ENCODE data around the gene PALLD. TPM values are rescaled to one million over a fixed set of nuclear protein-coding genes. Genes with fewer than 3 reads are reported as not detected.

Gene PALLD
- total RNA-seq, 5 donors from 2014 or later (not counting 1 experiment from before 2014, with no cell fraction given): 0.56 to 1.9 (median 0.93) TPM

- DNase-seq (no peak), ATAC-seq (replicated peaks in 1 of 4) (no peak)
- Mint-ChIP-seq H3K27me3 (peaks cover 0 to 1% of the 10 kb centered on the region in 2 donors), H3K27ac (no peak overlapping the region), H3K4me1 (no peaks in the 10 kb centered on the region), H3K36me3 (no peaks in the 10 kb centered on the region), H3K9me3 (no peaks in the 10 kb centered on the region), H3K4me3 (no peak overlapping the region)
- Histone ChIP-seq H3K27me3 (replicated peaks in 1 of 2; ENCODE audit: control insufficient read depth in 2 of 2, extremely low read depth in 1 of 2, insufficient read depth in 2 of 2, low read length in 1 of 2) (no peaks in the 10 kb centered on the region), H3K9me3 (no peaks in the 10 kb centered on the region), H3K4me1 (ENCODE audit: control insufficient read depth in 1 of 2, extremely low read depth in 1 of 2, insufficient read depth in 2 of 2, low read length in 2 of 2) (no peaks in the 10 kb centered on the region), H3K4me3 (ENCODE audit: control insufficient read depth in 1 of 2, extremely low read depth in 1 of 2, low read length in 1 of 2) (no peak overlapping the region), H3K27ac (ENCODE audit: low read length) (no peak overlapping the region), H3K36me3 (ENCODE audit: control insufficient read depth in 2 of 2, extremely low read depth in 1 of 2, insufficient read depth in 1 of 2, low read length in 1 of 2) (no peaks in the 10 kb centered on the region)
- ChIA-PET POLR2A (no interaction called here), CTCF (interaction anchor here in 1 of 2 donors (0.6 kb wide), 1 partner anchor 325 kb away, joined by 3 read pairs; no protein-coding TSS in a partner anchor)
- 100% methylated on average over 3 of the region's 3 CpGs for WGBS (ENCODE audit: insufficient coverage)
Measured at GRCh38 chr4:168865854-168866253, 369.0 kb downstream of the PALLD start.

- no peaks in the 10 kb centered on the region for H3K36me3 ChIP-seq (ENCODE audit: control insufficient read depth in 2 of 2, extremely low read depth in 1 of 2, insufficient read depth in 1 of 2, low read length in 1 of 2)
- H3K4me1 ChIP-seq (ENCODE audit: control insufficient read depth in 1 of 2, extremely low read depth in 1 of 2, insufficient read depth in 2 of 2, low read length in 2 of 2): no peaks in the 10 kb centered on the region
- no CpG with 5 or more reads among the region's 4 CpGs for WGBS (ENCODE audit: insufficient coverage)
- no peaks in the 10 kb centered on the region for H3K9me3 Mint-ChIP-seq
- H3K27me3 Mint-ChIP-seq: peaks cover 0 to 1% of the 10 kb centered on the region in 2 donors
- H3K4me3 Mint-ChIP-seq: no peak overlapping the region
- ATAC-seq (replicated peaks in 1 of 4) (no peak), DNase-seq (no peak)
- no peak overlapping the region for H3K27ac Mint-ChIP-seq
- POLR2A ChIA-PET: no interaction called here
- no peak overlapping the region for H3K27ac ChIP-seq (ENCODE audit: low read length)
- H3K36me3 Mint-ChIP-seq: no peaks in the 10 kb centered on the region
- no peaks in the 10 kb centered on the region for H3K9me3 ChIP-seq
- CTCF ChIA-PET: no interaction called here
- H3K4me1 Mint-ChIP-seq: no peaks in the 10 kb centered on the region
- peaks cover 0 to 2% of the 10 kb centered on the region in 2 experiments for H3K27me3 ChIP-seq (replicated peaks in 1 of 2; ENCODE audit: control insufficient read depth in 2 of 2, extremely low read depth in 1 of 2, insufficient read depth in 2 of 2, low read length in 1 of 2)
- H3K4me3 ChIP-seq (ENCODE audit: control insufficient read depth in 1 of 2, extremely low read depth in 1 of 2, low read length in 1 of 2): no peak overlapping the region
Measured at GRCh38 chr4:168866635-168867034, 369.8 kb downstream of the PALLD start.

- H3K9me3 Mint-ChIP-seq: no peaks in the 10 kb centered on the region
- no peak overlapping the region for H3K27ac Mint-ChIP-seq
- no peaks in the 10 kb centered on the region for H3K4me1 Mint-ChIP-seq
- POLR2A ChIA-PET: no interaction called here
- Histone ChIP-seq H3K4me3 (ENCODE audit: control insufficient read depth in 1 of 2, extremely low read depth in 1 of 2, low read length in 1 of 2) (no peak overlapping the region), H3K36me3 (ENCODE audit: control insufficient read depth in 2 of 2, extremely low read depth in 1 of 2, insufficient read depth in 1 of 2, low read length in 1 of 2) (no peaks in the 10 kb centered on the region), H3K27me3 (replicated peaks in 1 of 2; ENCODE audit: control insufficient read depth in 2 of 2, extremely low read depth in 1 of 2, insufficient read depth in 2 of 2, low read length in 1 of 2) (peaks cover 0 to 3% of the 10 kb centered on the region in 2 experiments), H3K27ac (ENCODE audit: low read length) (no peak overlapping the region), H3K9me3 (no peaks in the 10 kb centered on the region), H3K4me1 (ENCODE audit: control insufficient read depth in 1 of 2, extremely low read depth in 1 of 2, insufficient read depth in 2 of 2, low read length in 2 of 2) (no peaks in the 10 kb centered on the region)
- no peak for ATAC-seq (replicated peaks in 1 of 4)
- whole genome bisulfite sequencing (ENCODE audit: insufficient coverage): 100% methylated on average over 1 of the region's 2 CpGs
- CTCF ChIA-PET: no interaction called here
- no peak for DNase-seq
- H3K36me3 Mint-ChIP-seq: no peaks in the 10 kb centered on the region
- no peak overlapping the region for H3K4me3 Mint-ChIP-seq
- H3K27me3 Mint-ChIP-seq: peaks cover 1 to 4% of the 10 kb centered on the region in 2 donors
Measured at GRCh38 chr4:168867128-168867527, 370.3 kb downstream of the PALLD start.

- Histone ChIP-seq H3K36me3 (ENCODE audit: control insufficient read depth in 2 of 2, extremely low read depth in 1 of 2, insufficient read depth in 1 of 2, low read length in 1 of 2) (no peaks in the 10 kb centered on the region), H3K27ac (ENCODE audit: low read length) (no peak overlapping the region), H3K27me3 (replicated peaks in 1 of 2; ENCODE audit: control insufficient read depth in 2 of 2, extremely low read depth in 1 of 2, insufficient read depth in 2 of 2, low read length in 1 of 2) (peaks cover 0 to 3% of the 10 kb centered on the region in 2 experiments), H3K4me1 (ENCODE audit: control insufficient read depth in 1 of 2, extremely low read depth in 1 of 2, insufficient read depth in 2 of 2, low read length in 2 of 2) (no peaks in the 10 kb centered on the region), H3K4me3 (ENCODE audit: control insufficient read depth in 1 of 2, extremely low read depth in 1 of 2, low read length in 1 of 2) (no peak overlapping the region), H3K9me3 (no peaks in the 10 kb centered on the region)
- H3K9me3 Mint-ChIP-seq: no peaks in the 10 kb centered on the region
- H3K27ac Mint-ChIP-seq: no peak overlapping the region
- 70% methylated on average over 3 of the region's 5 CpGs for WGBS (ENCODE audit: insufficient coverage)
- POLR2A ChIA-PET: no interaction called here
- H3K36me3 Mint-ChIP-seq: no peaks in the 10 kb centered on the region
- no peaks in the 10 kb centered on the region for H3K4me1 Mint-ChIP-seq
- no peak for DNase-seq
- ATAC-seq (replicated peaks in 1 of 4): no peak
- CTCF ChIA-PET: no interaction called here
- H3K27me3 Mint-ChIP-seq: peaks cover 1 to 7% of the 10 kb centered on the region in 2 donors
- no peak overlapping the region for H3K4me3 Mint-ChIP-seq
Measured at GRCh38 chr4:168868044-168868781, 371.4 kb downstream of the PALLD start.

GRCh38 chr4:168868802-168869201 lies 371.9 kb downstream of the PALLD start:
- no peak overlapping the region for H3K4me3 Mint-ChIP-seq
- H3K9me3 ChIP-seq: no peaks in the 10 kb centered on the region
- ChIA-PET CTCF (no interaction called here), POLR2A (no interaction called here)
- peaks cover 4 to 10% of the 10 kb centered on the region in 2 donors for H3K27me3 Mint-ChIP-seq
- no peak overlapping the region for H3K4me3 ChIP-seq (ENCODE audit: control insufficient read depth in 1 of 2, extremely low read depth in 1 of 2, low read length in 1 of 2)
- peaks cover 0 to 6% of the 10 kb centered on the region in 2 experiments for H3K27me3 ChIP-seq (replicated peaks in 1 of 2; ENCODE audit: control insufficient read depth in 2 of 2, extremely low read depth in 1 of 2, insufficient read depth in 2 of 2, low read length in 1 of 2)
- H3K27ac Mint-ChIP-seq: no peak overlapping the region
- no peak overlapping the region for H3K27ac ChIP-seq (ENCODE audit: low read length)
- ATAC-seq (replicated peaks in 1 of 4): no peak
- no peaks in the 10 kb centered on the region for H3K4me1 ChIP-seq (ENCODE audit: control insufficient read depth in 1 of 2, extremely low read depth in 1 of 2, insufficient read depth in 2 of 2, low read length in 2 of 2)
- H3K36me3 ChIP-seq (ENCODE audit: control insufficient read depth in 2 of 2, extremely low read depth in 1 of 2, insufficient read depth in 1 of 2, low read length in 1 of 2): no peaks in the 10 kb centered on the region
- no peak for DNase-seq
- WGBS (ENCODE audit: insufficient coverage): no CpG with 5 or more reads among the region's 5 CpGs
- no peaks in the 10 kb centered on the region for H3K4me1 Mint-ChIP-seq
- no peaks in the 10 kb centered on the region for H3K36me3 Mint-ChIP-seq
- H3K9me3 Mint-ChIP-seq: no peaks in the 10 kb centered on the region

GRCh38 chr4:168870004-168870403 lies 373.2 kb downstream of the PALLD start:
- no peak overlapping the region for H3K4me3 Mint-ChIP-seq
- H3K36me3 Mint-ChIP-seq: no peaks in the 10 kb centered on the region

More at GRCh38 chr4:168870004-168870403, 373.2 kb downstream of the PALLD start:
- CTCF ChIA-PET: no interaction called here
- Mint-ChIP-seq H3K27me3 (peaks cover 14 to 20% of the 10 kb centered on the region in 2 donors), H3K4me1 (no peaks in the 10 kb centered on the region), H3K27ac (no peak overlapping the region), H3K9me3 (no peaks in the 10 kb centered on the region)
- ATAC-seq (replicated peaks in 1 of 4) (no peak), DNase-seq (no peak)
- POLR2A ChIA-PET: no interaction called here
- H3K27me3 ChIP-seq (replicated peaks in 1 of 2; ENCODE audit: control insufficient read depth in 2 of 2, extremely low read depth in 1 of 2, insufficient read depth in 2 of 2, low read length in 1 of 2): peaks cover 0 to 9% of the 10 kb centered on the region in 2 experiments
- no peak overlapping the region for H3K27ac ChIP-seq (ENCODE audit: low read length)
- no peaks in the 10 kb centered on the region for H3K9me3 ChIP-seq
- no peaks in the 10 kb centered on the region for H3K4me1 ChIP-seq (ENCODE audit: control insufficient read depth in 1 of 2, extremely low read depth in 1 of 2, insufficient read depth in 2 of 2, low read length in 2 of 2)
- no peak overlapping the region for H3K4me3 ChIP-seq (ENCODE audit: control insufficient read depth in 1 of 2, extremely low read depth in 1 of 2, low read length in 1 of 2)
- no CpG with 5 or more reads among the region's 1 CpG for whole genome bisulfite sequencing (ENCODE audit: insufficient coverage)
- H3K36me3 ChIP-seq (ENCODE audit: control insufficient read depth in 2 of 2, extremely low read depth in 1 of 2, insufficient read depth in 1 of 2, low read length in 1 of 2): no peaks in the 10 kb centered on the region
